C4-2B (cell line): Measurements from ENCODE around the gene PRIM1.
"Not testable (repeated sequence)": the region's sequence is repeated elsewhere in the genome, so short reads cannot be mapped to it uniquely, and the experiment has no call there.

Experiments
- ZFX ChIP-seq: fragments of 450-650 bp; IDR thresholded peaks from 2 replicates; pipeline ENCODE4 v1.6.1; 2017
- TF ChIP-seq, protein P1 (sequence below): fragments of 450-650 bp; conservative IDR thresholded peaks from 2 replicates; pipeline ENCODE4 v1.5.1; 2017; ENCODE audit warnings: mild to moderate bottlenecking

GRCh38 chr12:56789429-56789828 lies 37.3 kb upstream of the PRIM1 start:
- TF ChIP-seq, protein P1, sequence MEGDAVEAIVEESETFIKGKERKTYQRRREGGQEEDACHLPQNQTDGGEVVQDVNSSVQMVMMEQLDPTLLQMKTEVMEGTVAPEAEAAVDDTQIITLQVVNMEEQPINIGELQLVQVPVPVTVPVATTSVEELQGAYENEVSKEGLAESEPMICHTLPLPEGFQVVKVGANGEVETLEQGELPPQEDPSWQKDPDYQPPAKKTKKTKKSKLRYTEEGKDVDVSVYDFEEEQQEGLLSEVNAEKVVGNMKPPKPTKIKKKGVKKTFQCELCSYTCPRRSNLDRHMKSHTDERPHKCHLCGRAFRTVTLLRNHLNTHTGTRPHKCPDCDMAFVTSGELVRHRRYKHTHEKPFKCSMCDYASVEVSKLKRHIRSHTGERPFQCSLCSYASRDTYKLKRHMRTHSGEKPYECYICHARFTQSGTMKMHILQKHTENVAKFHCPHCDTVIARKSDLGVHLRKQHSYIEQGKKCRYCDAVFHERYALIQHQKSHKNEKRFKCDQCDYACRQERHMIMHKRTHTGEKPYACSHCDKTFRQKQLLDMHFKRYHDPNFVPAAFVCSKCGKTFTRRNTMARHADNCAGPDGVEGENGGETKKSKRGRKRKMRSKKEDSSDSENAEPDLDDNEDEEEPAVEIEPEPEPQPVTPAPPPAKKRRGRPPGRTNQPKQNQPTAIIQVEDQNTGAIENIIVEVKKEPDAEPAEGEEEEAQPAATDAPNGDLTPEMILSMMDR, result not testable (repeated sequence)
- not testable (repeated sequence) for TF ChIP-seq ZFX
